Spinal cord (tissue), 10 donors: ENCODE measurements around the gene PAM. TPM values are rescaled to one million over a fixed set of nuclear protein-coding genes. Genes with fewer than 3 reads are reported as not detected.

Source experiments
- DNase-seq, 6 donors: peaks; one replicate each; pipeline versions ENCODE4 v3.0.0 to v3.0.0-alpha.2; 2013 to 2015; ENCODE audit warnings: low spot score in 6 of 6, low read depth in 4 of 6
- H3K27ac ChIP-seq: one replicate; pipeline ENCODE4 v1.5.1; 2013; ENCODE audit warnings: low read depth, low read length, control low read depth
- H3K27me3 ChIP-seq: one replicate; pipeline ENCODE4 v1.6.1; 2013; ENCODE audit warnings: low read length; ENCODE audit not compliant: control insufficient read depth, insufficient read depth
- H3K36me3 ChIP-seq: one replicate; pipeline ENCODE4 v1.6.1; 2013; ENCODE audit warnings: low read length; ENCODE audit not compliant: control insufficient read depth, insufficient read depth
- H3K4me1 ChIP-seq: one replicate; pipeline ENCODE4 v1.6.1; 2013; ENCODE audit warnings: low read length; ENCODE audit not compliant: control insufficient read depth, insufficient read depth
- H3K4me3 ChIP-seq: one replicate; pipeline ENCODE4 v1.5.1; 2013; ENCODE audit warnings: low read depth, low read length, control low read depth
- H3K9me3 ChIP-seq: one replicate; pipeline ENCODE4 v1.6.1; 2013; ENCODE audit warnings: low read length; ENCODE audit not compliant: control insufficient read depth, insufficient read depth
- WGBS: methylation state at CpG from one replicate; pipeline ENCODE4 v1.1.5; 2013; ENCODE audit warnings: missing lambda C conversion rate; ENCODE audit not compliant: insufficient coverage; 5-methylcytosine and 5-hydroxymethylcytosine counted together
- polyA plus RNA-seq, 2 donors: library from polyadenylated mRNA; unstranded; fragments of 120-200 nt; gene quantifications; one replicate each; pipeline ENCODE4 v1.2.1, GENCODE V29; 2013; ENCODE audit not compliant: insufficient read length in 2 of 2
- total RNA-seq, 2 donors: library from RNA; depleted of rRNA in 1 of 2; stranded (reverse); fragments of 120-200 nt in 1 of 2; fragments of >200 nt in 1 of 2; gene quantifications; one replicate each; pipeline versions ENCODE4 v1.2.3 to v1.2.4, GENCODE V29; 2013 to 2014
- donor health status: healthy.

The PAM gene
- total and polyA plus RNA-seq, 4 donors: 127 to 201 (median 172) TPM

DNA sequence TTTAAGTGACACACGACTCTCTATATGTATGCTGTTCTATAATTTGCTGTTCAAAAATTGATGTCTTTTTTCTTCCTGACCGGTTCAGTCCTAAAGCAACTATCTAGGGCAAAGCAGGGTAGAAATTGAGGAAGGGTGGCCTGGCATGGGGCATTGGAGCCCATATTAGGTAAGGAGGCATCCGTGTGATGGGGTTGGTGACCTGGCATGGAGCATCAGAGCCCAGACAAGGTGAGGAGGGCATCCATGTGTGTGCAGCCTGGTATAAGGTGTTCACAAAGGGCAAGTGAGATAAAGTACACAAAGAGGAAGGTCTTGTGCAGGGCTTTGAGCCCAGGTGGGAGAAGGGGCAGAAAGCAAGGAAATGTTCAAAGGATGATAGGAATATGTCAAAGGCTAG, 104.9 kb downstream of the PAM start:
- 100% methylated on average over 1 of the region's 3 CpGs for WGBS
- no peaks in the 10 kb centered on the region for H3K4me1 ChIP-seq
- no peak overlapping the region for H3K4me3 ChIP-seq
- no peaks in the 10 kb centered on the region for H3K36me3 ChIP-seq
- no peaks in the 10 kb centered on the region for H3K9me3 ChIP-seq
- H3K27ac ChIP-seq: no peak overlapping the region
- H3K27me3 ChIP-seq: no peaks in the 10 kb centered on the region
- DNase-seq: no peak

DNA sequence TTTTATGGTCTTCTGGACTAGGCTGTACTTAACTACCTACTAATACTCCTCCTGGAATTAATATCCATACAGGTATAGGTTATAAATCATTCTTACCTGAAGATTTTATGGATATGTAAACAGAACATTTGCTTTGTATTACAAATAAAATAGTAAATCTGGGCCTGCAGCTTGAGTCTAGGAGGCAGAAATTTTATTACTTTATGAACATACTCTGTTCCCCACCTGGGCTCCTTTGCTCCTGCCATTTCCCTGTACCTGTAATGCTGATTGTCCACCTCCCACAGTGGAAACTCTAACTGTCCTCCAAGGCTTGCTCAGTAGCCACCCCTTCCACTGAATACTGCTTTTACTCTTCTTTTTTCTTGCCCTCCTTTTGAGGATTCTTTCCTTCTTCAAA, 108.0 kb downstream of the PAM start:
- H3K9me3 ChIP-seq: no peaks in the 10 kb centered on the region
- H3K27me3 ChIP-seq: no peaks in the 10 kb centered on the region
- no peak overlapping the region for H3K27ac ChIP-seq
- H3K4me3 ChIP-seq: no peak overlapping the region
- H3K36me3 ChIP-seq: no peaks in the 10 kb centered on the region
- no peaks in the 10 kb centered on the region for H3K4me1 ChIP-seq
- DNase-seq: no peak

DNA sequence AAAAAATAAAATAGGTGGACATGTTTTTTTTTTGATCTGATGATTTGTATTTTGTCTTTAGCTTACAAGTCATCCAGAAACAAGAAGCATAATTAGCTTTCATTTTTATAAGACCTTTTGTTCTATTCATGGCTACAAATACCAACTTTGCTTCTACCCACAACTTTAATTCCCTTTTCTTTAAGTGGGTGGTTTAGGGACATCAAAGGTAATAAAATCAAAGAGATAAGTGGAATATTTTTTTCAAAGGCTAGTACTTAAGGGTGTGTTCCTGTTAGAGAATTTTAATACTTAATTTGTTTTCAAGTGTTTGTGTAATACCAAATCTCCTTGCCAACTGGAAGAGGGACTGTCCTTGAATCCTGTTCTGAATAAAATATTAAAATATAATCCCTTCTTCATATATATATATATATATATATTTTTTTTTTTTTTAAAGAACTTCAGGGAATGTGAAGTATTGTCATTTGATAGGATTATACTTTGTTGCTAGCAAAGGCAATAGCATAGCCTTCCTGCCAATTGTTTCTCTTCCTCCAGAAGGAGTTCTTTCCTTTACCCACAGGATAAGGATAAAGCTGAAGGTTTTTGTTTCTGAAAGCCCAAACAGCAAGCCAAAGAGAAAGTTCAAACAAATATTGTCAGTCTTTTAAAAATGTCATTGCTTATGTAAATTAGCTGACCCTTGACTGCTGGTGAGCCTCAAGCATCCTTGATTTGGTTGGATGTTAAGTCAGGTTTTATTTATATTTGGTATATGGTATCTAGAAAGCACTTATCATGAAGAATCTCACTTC, 108.9 kb downstream of the PAM start:
- Histone ChIP-seq H3K27me3 (no peaks in the 10 kb centered on the region), H3K4me1 (no peaks in the 10 kb centered on the region), H3K4me3 (no peak overlapping the region), H3K27ac (no peak overlapping the region), H3K9me3 (no peaks in the 10 kb centered on the region), H3K36me3 (no peaks in the 10 kb centered on the region)
- no peak for DNase-seq

DNA sequence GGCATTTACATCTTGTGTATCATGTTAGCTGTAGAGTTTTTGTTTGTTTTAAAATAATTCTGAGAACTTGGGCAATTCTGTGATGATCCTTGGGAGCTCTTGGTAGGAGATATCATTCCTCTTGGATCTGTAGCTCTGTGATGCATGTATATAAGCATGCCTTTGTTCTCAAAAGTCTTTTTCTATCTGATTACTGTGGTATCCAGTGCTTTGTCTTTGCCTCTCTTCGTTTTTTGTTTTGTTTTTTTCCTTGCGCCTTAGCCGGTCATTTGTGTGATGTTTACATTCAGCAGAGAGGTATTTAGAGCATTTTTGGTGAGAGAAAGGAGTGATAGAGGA, 110.0 kb downstream of the PAM start:
- Histone ChIP-seq H3K4me1 (no peaks in the 10 kb centered on the region), H3K27me3 (no peaks in the 10 kb centered on the region), H3K27ac (peak overlapping the region; percentile 88), H3K36me3 (no peaks in the 10 kb centered on the region), H3K4me3 (peak overlapping the region; percentile 71), H3K9me3 (no peaks in the 10 kb centered on the region)
- DNase-seq: peak in 2 of 6 donors; percentile 23 to 49
- 14% methylated on average over 2 of the region's 3 CpGs for WGBS

DNA sequence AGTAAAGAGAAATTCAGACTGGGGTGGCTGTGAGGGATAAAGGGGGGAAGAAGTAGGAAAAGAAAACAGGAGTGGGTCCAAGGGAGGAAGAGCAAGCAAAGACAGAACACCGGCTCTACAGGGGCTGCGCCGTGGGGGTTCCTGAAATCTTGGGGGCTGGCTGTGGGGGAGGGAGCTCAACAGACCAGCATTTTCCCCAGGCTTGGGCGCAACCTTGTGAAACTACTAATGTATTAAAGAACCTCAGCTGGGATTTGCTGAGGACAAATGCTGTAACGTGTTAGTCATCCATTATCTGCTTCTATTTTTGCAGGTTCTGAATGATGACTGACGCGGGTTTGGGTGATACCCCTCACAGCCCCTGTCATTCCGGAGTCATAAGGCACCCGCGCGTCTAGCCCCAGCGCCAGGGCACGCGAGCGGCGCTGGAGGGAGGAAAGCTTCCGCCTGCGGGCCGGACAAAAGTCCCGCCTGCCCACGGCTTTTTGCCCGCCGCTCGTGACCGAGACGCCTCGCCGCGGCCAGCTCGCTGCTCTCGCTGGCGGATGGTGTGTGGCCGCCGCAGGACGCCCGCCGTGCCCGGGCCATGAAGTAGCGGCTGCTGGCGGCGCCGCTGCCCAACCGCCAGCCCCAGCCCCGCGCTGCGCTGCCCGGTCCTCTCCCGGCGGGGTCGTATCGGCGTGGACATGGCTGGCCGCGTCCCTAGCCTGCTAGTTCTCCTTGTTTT, 110.6 kb downstream of the PAM start:
- peak in 5 of 6 donors; percentile 33 to 83 (median 55) for DNase-seq
- under 1% methylated on average over 52 of the region's 54 CpGs for WGBS
- H3K4me1 ChIP-seq: no peaks in the 10 kb centered on the region
- peak overlapping the region; percentile 71 for H3K4me3 ChIP-seq
- H3K36me3 ChIP-seq: no peaks in the 10 kb centered on the region
- H3K9me3 ChIP-seq: no peaks in the 10 kb centered on the region
- no peaks in the 10 kb centered on the region for H3K27me3 ChIP-seq
- H3K27ac ChIP-seq: peak overlapping the region; percentile 88

DNA sequence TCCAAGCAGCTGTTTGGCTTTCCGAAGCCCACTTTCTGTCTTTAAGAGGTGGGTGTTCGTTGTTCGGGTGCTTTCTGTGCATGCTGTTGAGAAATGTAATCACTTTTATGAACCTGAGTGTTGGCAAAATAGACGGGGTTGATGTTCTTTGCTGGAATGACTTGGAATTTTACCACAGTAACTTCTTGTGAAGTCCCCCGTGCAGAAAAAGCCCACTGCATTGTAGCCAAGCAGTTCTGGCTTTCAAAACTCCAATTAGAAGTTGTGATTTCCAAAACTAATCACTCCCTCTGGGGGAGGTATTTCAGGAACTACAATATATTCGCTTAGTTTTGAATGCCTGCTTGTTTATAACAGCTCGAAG, 111.1 kb downstream of the PAM start:
- Histone ChIP-seq H3K9me3 (no peaks in the 10 kb centered on the region), H3K36me3 (no peaks in the 10 kb centered on the region), H3K4me3 (peak overlapping the region; percentile 71), H3K27ac (peak overlapping the region; percentile 85), H3K4me1 (no peaks in the 10 kb centered on the region), H3K27me3 (no peaks in the 10 kb centered on the region)
- 0% methylated on average over 5 of the region's 7 CpGs for WGBS
- peak in 4 of 6 donors; percentile 40 to 83 (median 53) for DNase-seq

DNA sequence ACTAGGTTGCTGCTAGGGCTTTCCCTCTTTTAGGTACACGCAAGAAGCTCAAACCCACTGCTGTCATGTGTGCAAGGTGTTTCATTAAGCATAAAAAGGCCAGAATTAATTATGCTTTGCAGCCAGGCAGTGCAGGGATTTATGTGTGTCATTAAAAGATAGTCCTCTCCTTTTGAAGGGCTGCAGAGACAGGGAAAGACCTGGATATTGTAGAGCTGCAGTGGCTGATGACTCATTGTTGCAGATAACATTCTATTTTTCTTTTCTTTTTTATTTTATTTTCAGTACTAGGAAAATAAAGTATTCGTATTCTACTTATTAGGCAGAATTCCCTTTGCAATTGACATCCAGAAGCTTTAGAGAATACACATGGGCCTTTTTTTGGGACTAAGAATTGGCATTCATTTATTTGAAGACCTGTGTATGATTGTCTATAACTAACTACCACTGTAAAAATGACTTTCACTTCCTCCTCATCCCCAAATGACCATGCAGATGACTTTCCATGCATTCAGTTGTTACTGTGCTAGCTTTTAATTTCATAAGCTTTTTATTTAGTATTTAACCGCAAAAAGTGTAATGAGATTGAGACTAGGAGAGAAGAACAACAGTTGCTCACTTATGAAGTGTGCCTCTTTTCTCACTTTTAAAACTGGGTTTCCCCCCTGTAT, 113.0 kb downstream of the PAM start:
- no peak overlapping the region for H3K27ac ChIP-seq
- H3K9me3 ChIP-seq: no peaks in the 10 kb centered on the region
- H3K27me3 ChIP-seq: no peaks in the 10 kb centered on the region
- no peaks in the 10 kb centered on the region for H3K4me1 ChIP-seq
- peak in 1 of 6 donors; percentile 61 for DNase-seq
- H3K36me3 ChIP-seq: no peaks in the 10 kb centered on the region
- WGBS: 60% methylated on average over 1 of the region's 3 CpGs
- no peak overlapping the region for H3K4me3 ChIP-seq

DNA sequence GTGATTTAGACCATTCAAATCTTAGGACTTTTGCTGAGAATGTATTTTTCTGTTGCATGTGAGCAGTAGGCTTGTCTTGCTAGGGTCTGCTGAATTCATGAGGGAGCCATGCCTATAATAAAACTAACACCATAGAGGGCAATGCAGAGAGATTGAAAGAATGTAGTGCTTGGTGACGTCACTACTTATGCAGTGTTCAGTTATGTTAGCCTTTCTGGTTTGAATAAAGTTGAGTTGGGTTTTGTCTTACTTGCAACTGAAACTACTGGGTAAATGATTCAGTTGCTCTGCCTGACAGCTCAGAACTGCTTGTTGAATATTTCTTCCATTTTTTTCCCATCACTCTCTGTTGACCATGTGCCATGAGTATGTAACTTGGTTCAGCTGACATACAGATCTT, 114.1 kb downstream of the PAM start:
- H3K9me3 ChIP-seq: no peaks in the 10 kb centered on the region
- no CpG with 5 or more reads among the region's 1 CpG for WGBS
- no peaks in the 10 kb centered on the region for H3K27me3 ChIP-seq

DNA sequence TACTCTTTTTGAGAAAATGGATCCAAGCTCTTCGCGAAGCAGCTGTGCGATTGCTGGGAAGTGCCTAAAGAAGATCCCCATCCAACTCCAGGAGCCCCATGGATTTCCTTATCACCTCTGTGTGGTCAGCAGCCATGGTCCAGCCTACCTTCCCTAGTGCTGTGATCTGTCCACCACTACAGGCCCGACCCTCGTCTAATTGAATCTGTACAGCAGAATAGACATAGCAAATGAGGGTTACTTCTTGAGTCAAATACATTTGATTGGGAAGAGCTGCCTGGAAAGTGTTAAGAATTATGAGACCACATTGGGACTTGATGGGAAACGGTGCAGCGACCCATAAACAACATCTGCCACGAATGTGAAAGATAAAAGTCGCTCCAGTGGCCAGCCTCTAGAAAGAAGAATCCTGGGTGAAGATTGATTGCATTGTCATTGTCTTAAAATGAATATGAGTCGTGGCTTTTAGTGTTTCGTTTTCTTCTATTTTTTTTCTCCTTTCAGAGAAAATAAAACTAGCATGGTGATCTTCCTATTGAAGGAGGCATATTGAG, 118.4 kb downstream of the PAM start:
- DNase-seq: peak in 1 of 6 donors; percentile 51
- H3K27ac ChIP-seq: no peak overlapping the region
- H3K4me3 ChIP-seq: no peak overlapping the region
- no peaks in the 10 kb centered on the region for H3K36me3 ChIP-seq
- H3K9me3 ChIP-seq: no peaks in the 10 kb centered on the region
- WGBS: 52% methylated on average over 6 of the region's 11 CpGs
- H3K27me3 ChIP-seq: no peaks in the 10 kb centered on the region
- H3K4me1 ChIP-seq: no peaks in the 10 kb centered on the region

More for the DNA sequence above, 114.1 kb downstream of the PAM start:
- no peaks in the 10 kb centered on the region for H3K36me3 ChIP-seq
- no peaks in the 10 kb centered on the region for H3K4me1 ChIP-seq
- no peak for DNase-seq
- H3K27ac ChIP-seq: no peak overlapping the region
- no peak overlapping the region for H3K4me3 ChIP-seq
